GM23338 (cell line): Measurements from ENCODE around the gene CDKAL1. TPM values are rescaled to one million over a fixed set of nuclear protein-coding genes. Genes with fewer than 3 reads are reported as not detected.

Experiments used
- ATAC-seq: fragments of 200-7000 bp; cut with Tn5 transposase; 3 replicates; pipeline ENCODE4 v1.9.1; 2020
- DNase-seq: peaks from one replicate; pipeline ENCODE4 v3.0.0-alpha.2; 2015; ENCODE audit warnings: low spot score
- H2AFZ ChIP-seq: fragments of 200-600 bp; sonication (generic); 2 replicates; pipeline ENCODE4 v1.8.0; 2016; ENCODE audit warnings: antibody characterized with exemption, mild to moderate bottlenecking, moderate library complexity
- H3F3A ChIP-seq: fragments of 200-600 bp; sonication (generic); replicated peaks from 2 replicates; pipeline ENCODE4 v1.8.0; 2017; ENCODE audit warnings: antibody characterized with exemption, mixed run types, low read depth
- H3K27ac ChIP-seq: fragments of 200-600 bp; sonication (generic); 2 replicates; pipeline ENCODE4 v1.6.1; 2016; ENCODE audit warnings: low read depth
- H3K27me3 ChIP-seq: fragments of 200-600 bp; sonication (generic); 2 replicates; pipeline ENCODE4 v1.8.0; 2016; ENCODE audit warnings: mild to moderate bottlenecking, mixed run types, moderate library complexity; ENCODE audit not compliant: insufficient read depth
- H3K36me3 ChIP-seq: fragments of 200-600 bp; sonication (generic); 2 replicates; pipeline ENCODE4 v1.8.0; 2016; ENCODE audit warnings: mild to moderate bottlenecking; ENCODE audit not compliant: insufficient read depth
- H3K4me1 ChIP-seq: fragments of 200-600 bp; sonication (generic); 2 replicates; pipeline ENCODE4 v1.8.0; 2016; ENCODE audit warnings: mild to moderate bottlenecking, moderate library complexity; ENCODE audit not compliant: insufficient read depth
- H3K4me2 ChIP-seq: fragments of 200-600 bp; sonication (generic); 2 replicates; pipeline ENCODE4 v1.7.1; 2017; ENCODE audit warnings: mixed run types
- H3K4me3 ChIP-seq: fragments of 200-600 bp; sonication (generic); 2 replicates; pipeline ENCODE4 v1.6.1; 2016; ENCODE audit warnings: mixed run types
- H3K79me2 ChIP-seq: fragments of 200-600 bp; sonication (generic); replicated peaks from 2 replicates; pipeline ENCODE4 v1.8.0; 2017; ENCODE audit warnings: mild to moderate bottlenecking; ENCODE audit not compliant: insufficient read depth
- H3K9me2 ChIP-seq: fragments of 200-600 bp; sonication (generic); 2 replicates; pipeline ENCODE4 v1.8.0; 2017; ENCODE audit not compliant: insufficient read depth
- H4K20me1 ChIP-seq: fragments of 200-600 bp; sonication (generic); replicated peaks from 2 replicates; pipeline ENCODE4 v1.8.0; 2017; ENCODE audit warnings: mild to moderate bottlenecking; ENCODE audit not compliant: insufficient read depth
- H3K27ac Mint-ChIP-seq: 2 replicates; pipeline ENCODE4 v1.8.0; 2020; ENCODE audit warnings: inconsistent platforms, mild to moderate bottlenecking, moderate library complexity, mixed read lengths
- H3K27me3 Mint-ChIP-seq: 3 replicates; pipeline ENCODE4 v1.8.0; 2022; ENCODE audit warnings: low read depth, mild to moderate bottlenecking, moderate library complexity, mixed read lengths, inconsistent platforms; ENCODE audit not compliant: insufficient read depth, poor library complexity
- H3K36me3 Mint-ChIP-seq: 3 replicates; pipeline ENCODE4 v1.8.0; 2021; ENCODE audit warnings: low read depth, mild to moderate bottlenecking, inconsistent platforms, moderate library complexity, mixed read lengths
- H3K4me1 Mint-ChIP-seq: 3 replicates; pipeline ENCODE4 v1.8.0; 2020; ENCODE audit warnings: mild to moderate bottlenecking, inconsistent platforms, mixed read lengths
- H3K4me3 Mint-ChIP-seq: 3 replicates; pipeline ENCODE4 v1.8.0; 2021; ENCODE audit warnings: moderate library complexity, mild to moderate bottlenecking, inconsistent platforms, mixed read lengths
- H3K9me3 Mint-ChIP-seq: 3 replicates; pipeline ENCODE4 v1.8.0; 2020; ENCODE audit warnings: moderate library complexity, mild to moderate bottlenecking, inconsistent platforms, mixed read lengths
- CREB1 ChIP-seq: fragments of 250-450 bp; sonication (Bioruptor Pico); IDR thresholded peaks from 2 replicates; pipeline ENCODE4 v1.5.0; 2020; ENCODE audit warnings: low read depth, mild to moderate bottlenecking, moderate library complexity
- EZH2 ChIP-seq: fragments of 200-600 bp; sonication (generic); IDR thresholded peaks from one replicate; pipeline ENCODE4 v1.8.0; 2017; ENCODE audit warnings: antibody characterized with exemption, mild to moderate bottlenecking, low read depth; ENCODE audit not compliant: unreplicated experiment
- EZH2phosphoT487 ChIP-seq: fragments of 200-600 bp; sonication (generic); IDR thresholded peaks from one replicate; pipeline ENCODE4 v1.8.1; 2018; ENCODE audit warnings: antibody characterized with exemption; ENCODE audit not compliant: unreplicated experiment
- JUNB ChIP-seq: IDR thresholded peaks from one replicate; pipeline ENCODE4 v1.6.1; 2016; ENCODE audit warnings: antibody characterized with exemption; ENCODE audit not compliant: unreplicated experiment
- NANOG ChIP-seq: IDR thresholded peaks from 2 replicates; pipeline ENCODE4 v1.6.1; 2016; ENCODE audit warnings: antibody characterized with exemption, borderline replicate concordance
- POLR2AphosphoS5 ChIP-seq: IDR thresholded peaks from 2 replicates; pipeline ENCODE4 v1.6.1; 2016; ENCODE audit warnings: antibody characterized with exemption, low read depth
- STAT1 ChIP-seq: IDR thresholded peaks from one replicate; pipeline ENCODE4 v1.6.1; 2016; ENCODE audit warnings: antibody characterized with exemption; ENCODE audit not compliant: unreplicated experiment
- ZNF114 ChIP-seq: fragments of 250-450 bp; sonication (Bioruptor Pico); IDR thresholded peaks from 2 replicates; pipeline ENCODE4 v1.5.0; 2020; ENCODE audit warnings: mild to moderate bottlenecking, moderate library complexity
- ZNF331 ChIP-seq: fragments of 250-450 bp; sonication (Bioruptor Pico); IDR thresholded peaks from 2 replicates; pipeline ENCODE4 v1.5.0; 2020; ENCODE audit warnings: low read depth, mild to moderate bottlenecking, moderate library complexity
- polyA plus RNA-seq: library from polyadenylated mRNA; unstranded; fragments of >200 nt; fragmentation: Nextera tagmentation; extraction: Ambion mirVana; gene quantifications from 2 replicates; pipeline ENCODE4 v1.2.1, GENCODE V29; 2016
- total RNA-seq: library from RNA; depleted of rRNA; stranded (reverse); fragments of >200 nt; shearing (Covaris generic); gene quantifications from 2 replicates; pipeline ENCODE4 v1.2.3, GENCODE V29; 2014
- TF ChIP-seq, protein P1 (sequence below): fragments of 250-450 bp; sonication (Bioruptor Pico); IDR thresholded peaks from 2 replicates; pipeline ENCODE4 v1.5.0; 2020; ENCODE audit warnings: mild to moderate bottlenecking, moderate library complexity
- TF ChIP-seq, protein P2 (sequence below): IDR thresholded peaks from 2 replicates; pipeline ENCODE4 v1.6.1; 2016; ENCODE audit warnings: antibody characterized with exemption
- TF ChIP-seq, protein P3 (sequence below), 2 experiments: fragments of 200-600 bp in 1 of 2; sonication (generic) in 1 of 2; conservative IDR thresholded peaks; 2 replicates each; pipeline versions ENCODE4 v1.5.1 to v1.6.1; 2016 to 2017; ENCODE audit warnings: antibody characterized with exemption in 2 of 2, low read depth in 2 of 2, mild to moderate bottlenecking in 2 of 2, moderate library complexity in 1 of 2

CDKAL1 gene
- total and polyA plus RNA-seq, 2 experiments from 2014 or later, result 17.8 to 35.0 TPM

DNA sequence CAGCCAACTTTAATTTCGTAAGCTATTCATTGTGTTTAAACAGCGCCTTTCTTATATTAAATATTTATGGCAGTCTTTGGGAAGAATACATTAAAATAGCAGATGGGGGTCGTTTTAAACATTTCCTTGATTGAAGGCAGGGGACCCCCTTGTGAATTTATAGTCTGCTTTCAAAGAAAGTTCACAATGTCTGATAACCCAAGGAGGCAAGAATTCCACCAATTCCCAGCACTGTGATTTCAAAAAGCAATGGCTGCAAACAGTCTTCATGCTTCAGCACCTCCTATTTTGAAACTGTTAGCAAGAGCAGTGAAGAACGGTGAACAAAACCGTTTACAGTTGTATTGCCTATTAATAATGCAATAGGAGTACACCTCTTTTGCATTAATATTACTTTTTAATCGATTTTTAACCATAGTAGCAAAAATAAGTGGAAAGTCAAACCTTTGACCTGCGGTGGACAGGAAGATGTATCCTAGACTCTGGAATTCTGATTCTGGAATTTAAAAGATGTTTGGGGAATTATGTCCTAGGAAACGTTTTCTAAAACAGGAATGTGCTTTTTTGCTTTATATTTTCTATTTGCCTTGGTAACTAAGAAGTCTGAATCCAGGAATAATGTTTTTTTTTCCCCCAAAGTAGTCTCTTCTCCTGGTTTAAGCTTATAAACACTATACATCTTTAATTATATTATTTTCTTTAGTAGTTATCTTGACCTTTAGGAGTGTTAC, 393.0 kb downstream of the CDKAL1 start (continued):
- TF ChIP-seq, protein P1, sequence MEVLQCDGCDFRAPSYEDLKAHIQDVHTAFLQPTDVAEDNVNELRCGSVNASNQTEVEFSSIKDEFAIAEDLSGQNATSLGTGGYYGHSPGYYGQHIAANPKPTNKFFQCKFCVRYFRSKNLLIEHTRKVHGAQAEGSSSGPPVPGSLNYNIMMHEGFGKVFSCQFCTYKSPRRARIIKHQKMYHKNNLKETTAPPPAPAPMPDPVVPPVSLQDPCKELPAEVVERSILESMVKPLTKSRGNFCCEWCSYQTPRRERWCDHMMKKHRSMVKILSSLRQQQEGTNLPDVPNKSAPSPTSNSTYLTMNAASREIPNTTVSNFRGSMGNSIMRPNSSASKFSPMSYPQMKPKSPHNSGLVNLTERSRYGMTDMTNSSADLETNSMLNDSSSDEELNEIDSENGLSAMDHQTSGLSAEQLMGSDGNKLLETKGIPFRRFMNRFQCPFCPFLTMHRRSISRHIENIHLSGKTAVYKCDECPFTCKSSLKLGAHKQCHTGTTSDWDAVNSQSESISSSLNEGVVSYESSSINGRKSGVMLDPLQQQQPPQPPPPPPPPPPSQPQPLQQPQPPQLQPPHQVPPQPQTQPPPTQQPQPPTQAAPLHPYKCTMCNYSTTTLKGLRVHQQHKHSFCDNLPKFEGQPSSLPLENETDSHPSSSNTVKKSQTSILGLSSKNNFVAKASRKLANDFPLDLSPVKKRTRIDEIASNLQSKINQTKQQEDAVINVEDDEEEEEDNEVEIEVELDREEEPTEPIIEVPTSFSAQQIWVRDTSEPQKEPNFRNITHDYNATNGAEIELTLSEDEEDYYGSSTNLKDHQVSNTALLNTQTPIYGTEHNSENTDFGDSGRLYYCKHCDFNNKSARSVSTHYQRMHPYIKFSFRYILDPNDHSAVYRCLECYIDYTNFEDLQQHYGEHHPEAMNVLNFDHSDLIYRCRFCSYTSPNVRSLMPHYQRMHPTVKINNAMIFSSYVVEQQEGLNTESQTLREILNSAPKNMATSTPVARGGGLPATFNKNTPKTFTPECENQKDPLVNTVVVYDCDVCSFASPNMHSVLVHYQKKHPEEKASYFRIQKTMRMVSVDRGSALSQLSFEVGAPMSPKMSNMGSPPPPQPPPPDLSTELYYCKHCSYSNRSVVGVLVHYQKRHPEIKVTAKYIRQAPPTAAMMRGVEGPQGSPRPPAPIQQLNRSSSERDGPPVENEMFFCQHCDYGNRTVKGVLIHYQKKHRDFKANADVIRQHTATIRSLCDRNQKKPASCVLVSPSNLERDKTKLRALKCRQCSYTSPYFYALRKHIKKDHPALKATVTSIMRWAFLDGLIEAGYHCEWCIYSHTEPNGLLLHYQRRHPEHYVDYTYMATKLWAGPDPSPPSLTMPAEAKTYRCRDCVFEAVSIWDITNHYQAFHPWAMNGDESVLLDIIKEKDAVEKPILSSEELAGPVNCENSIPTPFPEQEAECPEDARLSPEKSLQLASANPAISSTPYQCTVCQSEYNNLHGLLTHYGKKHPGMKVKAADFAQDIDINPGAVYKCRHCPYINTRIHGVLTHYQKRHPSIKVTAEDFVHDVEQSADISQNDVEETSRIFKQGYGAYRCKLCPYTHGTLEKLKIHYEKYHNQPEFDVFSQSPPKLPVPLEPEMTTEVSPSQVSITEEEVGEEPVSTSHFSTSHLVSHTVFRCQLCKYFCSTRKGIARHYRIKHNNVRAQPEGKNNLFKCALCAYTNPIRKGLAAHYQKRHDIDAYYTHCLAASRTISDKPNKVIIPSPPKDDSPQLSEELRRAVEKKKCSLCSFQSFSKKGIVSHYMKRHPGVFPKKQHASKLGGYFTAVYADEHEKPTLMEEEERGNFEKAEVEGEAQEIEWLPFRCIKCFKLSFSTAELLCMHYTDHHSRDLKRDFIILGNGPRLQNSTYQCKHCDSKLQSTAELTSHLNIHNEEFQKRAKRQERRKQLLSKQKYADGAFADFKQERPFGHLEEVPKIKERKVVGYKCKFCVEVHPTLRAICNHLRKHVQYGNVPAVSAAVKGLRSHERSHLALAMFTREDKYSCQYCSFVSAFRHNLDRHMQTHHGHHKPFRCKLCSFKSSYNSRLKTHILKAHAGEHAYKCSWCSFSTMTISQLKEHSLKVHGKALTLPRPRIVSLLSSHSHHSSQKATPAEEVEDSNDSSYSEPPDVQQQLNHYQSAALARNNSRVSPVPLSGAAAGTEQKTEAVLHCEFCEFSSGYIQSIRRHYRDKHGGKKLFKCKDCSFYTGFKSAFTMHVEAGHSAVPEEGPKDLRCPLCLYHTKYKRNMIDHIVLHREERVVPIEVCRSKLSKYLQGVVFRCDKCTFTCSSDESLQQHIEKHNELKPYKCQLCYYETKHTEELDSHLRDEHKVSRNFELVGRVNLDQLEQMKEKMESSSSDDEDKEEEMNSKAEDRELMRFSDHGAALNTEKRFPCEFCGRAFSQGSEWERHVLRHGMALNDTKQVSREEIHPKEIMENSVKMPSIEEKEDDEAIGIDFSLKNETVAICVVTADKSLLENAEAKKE (CRISPR knock-in tag), result no peak

DNA sequence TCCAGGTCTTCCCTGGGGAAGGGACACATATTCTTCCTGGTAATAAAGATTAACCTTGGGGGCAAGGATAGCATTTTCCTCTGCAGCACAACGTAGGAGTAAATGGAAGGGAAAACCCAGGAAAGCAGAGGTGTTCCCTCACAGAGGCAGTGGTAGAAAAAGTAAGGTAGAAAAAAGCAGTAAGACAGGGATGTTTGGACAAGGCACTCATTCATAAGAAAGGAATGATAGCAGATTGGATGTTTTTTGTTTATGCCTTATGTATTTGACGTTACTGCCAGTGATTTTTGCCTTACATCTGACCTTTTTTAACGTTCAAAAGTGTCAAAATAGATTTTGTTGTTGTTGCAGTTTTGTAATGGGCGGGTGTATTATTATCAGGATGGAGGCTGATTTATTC, 395.0 kb downstream of the CDKAL1 start:
- Histone ChIP-seq H3K27ac (no peak overlapping the region; the same call in 1 of the 2 replicates), H3K27me3 (no peaks in the 10 kb centered on the region), H2AFZ (no peak overlapping the region), H3K4me2 (no peak overlapping the region), H4K20me1 (no peaks in the 10 kb centered on the region), H3K9me2 (no peaks in the 10 kb centered on the region), H3K4me1 (peaks cover 7% of the 10 kb centered on the region; the same call in 1 of the 2 replicates), H3F3A (no peaks in the 10 kb centered on the region), H3K4me3 (no peak overlapping the region), H3K36me3 (no peaks in the 10 kb centered on the region), H3K79me2 (no peaks in the 10 kb centered on the region)
- DNase-seq (no peak), ATAC-seq (no peak)
- Mint-ChIP-seq H3K27me3 (peaks cover 2% of the 10 kb centered on the region), H3K27ac (no peak overlapping the region), H3K4me3 (no peak overlapping the region), H3K4me1 (peaks cover 8% of the 10 kb centered on the region), H3K36me3 (no peaks in the 10 kb centered on the region), H3K9me3 (no peaks in the 10 kb centered on the region)
- no peak for TF ChIP-seq CREB1 (CRISPR knock-in tag)
- TF ChIP-seq ZNF114, result no peak
- TF ChIP-seq NANOG, result no peak
- TF ChIP-seq EZH2phosphoT487, result no peak
- no peak for TF ChIP-seq ZNF331
- TF ChIP-seq POLR2AphosphoS5, result no peak
- TF ChIP-seq, protein P2, sequence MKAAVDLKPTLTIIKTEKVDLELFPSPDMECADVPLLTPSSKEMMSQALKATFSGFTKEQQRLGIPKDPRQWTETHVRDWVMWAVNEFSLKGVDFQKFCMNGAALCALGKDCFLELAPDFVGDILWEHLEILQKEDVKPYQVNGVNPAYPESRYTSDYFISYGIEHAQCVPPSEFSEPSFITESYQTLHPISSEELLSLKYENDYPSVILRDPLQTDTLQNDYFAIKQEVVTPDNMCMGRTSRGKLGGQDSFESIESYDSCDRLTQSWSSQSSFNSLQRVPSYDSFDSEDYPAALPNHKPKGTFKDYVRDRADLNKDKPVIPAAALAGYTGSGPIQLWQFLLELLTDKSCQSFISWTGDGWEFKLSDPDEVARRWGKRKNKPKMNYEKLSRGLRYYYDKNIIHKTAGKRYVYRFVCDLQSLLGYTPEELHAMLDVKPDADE, result no peak
- no peak for TF ChIP-seq STAT1
- TF ChIP-seq, protein P3, sequence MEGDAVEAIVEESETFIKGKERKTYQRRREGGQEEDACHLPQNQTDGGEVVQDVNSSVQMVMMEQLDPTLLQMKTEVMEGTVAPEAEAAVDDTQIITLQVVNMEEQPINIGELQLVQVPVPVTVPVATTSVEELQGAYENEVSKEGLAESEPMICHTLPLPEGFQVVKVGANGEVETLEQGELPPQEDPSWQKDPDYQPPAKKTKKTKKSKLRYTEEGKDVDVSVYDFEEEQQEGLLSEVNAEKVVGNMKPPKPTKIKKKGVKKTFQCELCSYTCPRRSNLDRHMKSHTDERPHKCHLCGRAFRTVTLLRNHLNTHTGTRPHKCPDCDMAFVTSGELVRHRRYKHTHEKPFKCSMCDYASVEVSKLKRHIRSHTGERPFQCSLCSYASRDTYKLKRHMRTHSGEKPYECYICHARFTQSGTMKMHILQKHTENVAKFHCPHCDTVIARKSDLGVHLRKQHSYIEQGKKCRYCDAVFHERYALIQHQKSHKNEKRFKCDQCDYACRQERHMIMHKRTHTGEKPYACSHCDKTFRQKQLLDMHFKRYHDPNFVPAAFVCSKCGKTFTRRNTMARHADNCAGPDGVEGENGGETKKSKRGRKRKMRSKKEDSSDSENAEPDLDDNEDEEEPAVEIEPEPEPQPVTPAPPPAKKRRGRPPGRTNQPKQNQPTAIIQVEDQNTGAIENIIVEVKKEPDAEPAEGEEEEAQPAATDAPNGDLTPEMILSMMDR (conservative IDR thresholded peaks at IDR 0.05; ENCODE audit: low read depth in 2 of 2), result no peak
- TF ChIP-seq EZH2, result no peak
- TF ChIP-seq JUNB, result no peak
